Measurements from ENCODE around the gene SEMA4C. TPM values are rescaled to one million over a fixed set of nuclear protein-coding genes. Genes with fewer than 3 reads are reported as not detected.

The SEMA4C gene
- polyA plus RNA-seq, 1 experiment: 16.8 TPM

DNA sequence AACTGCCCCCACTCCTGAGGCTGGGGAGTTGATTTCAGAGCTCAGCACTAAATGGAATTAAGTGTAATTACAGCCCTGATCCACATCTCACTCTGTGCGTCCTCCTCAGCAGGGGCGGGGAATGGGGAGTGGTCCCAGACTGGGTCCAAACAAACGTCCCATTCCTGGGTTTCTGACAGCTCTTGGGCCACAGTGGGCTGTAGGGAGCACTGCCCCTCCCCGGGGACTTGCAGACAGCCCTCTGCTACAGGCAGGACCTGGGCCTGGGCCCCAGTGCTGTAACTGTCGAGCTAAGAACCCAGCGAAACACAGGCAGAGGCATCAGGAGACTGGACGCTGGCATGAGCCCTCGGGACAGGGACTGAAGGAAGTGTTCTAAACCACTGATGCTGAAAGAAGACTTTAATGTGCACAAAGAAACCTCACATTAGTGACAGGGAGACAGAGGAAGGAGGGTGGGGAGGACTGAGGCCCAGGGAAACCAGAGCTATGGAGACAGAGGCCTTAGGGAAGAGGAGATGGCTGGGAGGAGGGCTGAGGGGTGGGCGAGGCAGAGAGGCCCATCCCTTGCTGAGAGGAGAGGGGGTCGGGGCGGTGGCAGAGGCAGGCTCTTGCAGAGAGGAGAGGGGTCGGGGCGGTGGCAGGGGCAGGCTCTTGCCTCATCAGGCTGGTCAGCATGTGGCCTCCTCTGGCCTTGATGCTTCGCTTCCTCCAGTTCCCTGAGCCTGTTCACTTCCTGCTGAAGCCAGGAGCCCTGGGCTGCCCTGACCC lies 5.8 kb upstream of the SEMA4C start:
- ChIA-PET POLR2A (no interaction called here), CTCF (interaction anchor here (1.4 kb wide), 1 partner anchor 18 kb away, joined by 6 read pairs; the partner anchor contains the start of gene ANKRD39)
- H3K27ac ChIP-seq (ENCODE audit: low read depth, low read length): no peak overlapping the region
- peaks cover 3% of the 10 kb centered on the region for H3K27me3 ChIP-seq (ENCODE audit: control insufficient read depth, insufficient read depth, low read length)
- no peaks in the 10 kb centered on the region for H3K9me3 ChIP-seq (ENCODE audit: control insufficient read depth, insufficient read depth, low read length)
- TF ChIP-seq, protein P1, sequence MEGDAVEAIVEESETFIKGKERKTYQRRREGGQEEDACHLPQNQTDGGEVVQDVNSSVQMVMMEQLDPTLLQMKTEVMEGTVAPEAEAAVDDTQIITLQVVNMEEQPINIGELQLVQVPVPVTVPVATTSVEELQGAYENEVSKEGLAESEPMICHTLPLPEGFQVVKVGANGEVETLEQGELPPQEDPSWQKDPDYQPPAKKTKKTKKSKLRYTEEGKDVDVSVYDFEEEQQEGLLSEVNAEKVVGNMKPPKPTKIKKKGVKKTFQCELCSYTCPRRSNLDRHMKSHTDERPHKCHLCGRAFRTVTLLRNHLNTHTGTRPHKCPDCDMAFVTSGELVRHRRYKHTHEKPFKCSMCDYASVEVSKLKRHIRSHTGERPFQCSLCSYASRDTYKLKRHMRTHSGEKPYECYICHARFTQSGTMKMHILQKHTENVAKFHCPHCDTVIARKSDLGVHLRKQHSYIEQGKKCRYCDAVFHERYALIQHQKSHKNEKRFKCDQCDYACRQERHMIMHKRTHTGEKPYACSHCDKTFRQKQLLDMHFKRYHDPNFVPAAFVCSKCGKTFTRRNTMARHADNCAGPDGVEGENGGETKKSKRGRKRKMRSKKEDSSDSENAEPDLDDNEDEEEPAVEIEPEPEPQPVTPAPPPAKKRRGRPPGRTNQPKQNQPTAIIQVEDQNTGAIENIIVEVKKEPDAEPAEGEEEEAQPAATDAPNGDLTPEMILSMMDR (IDR thresholded peaks at IDR 0.05; ENCODE audit: low read depth, low read length): no peak
- DNase-seq (ENCODE audit: low read depth, low spot score): no peak
- H3K4me3 ChIP-seq (ENCODE audit: low read depth, low read length): no peak overlapping the region

DNA sequence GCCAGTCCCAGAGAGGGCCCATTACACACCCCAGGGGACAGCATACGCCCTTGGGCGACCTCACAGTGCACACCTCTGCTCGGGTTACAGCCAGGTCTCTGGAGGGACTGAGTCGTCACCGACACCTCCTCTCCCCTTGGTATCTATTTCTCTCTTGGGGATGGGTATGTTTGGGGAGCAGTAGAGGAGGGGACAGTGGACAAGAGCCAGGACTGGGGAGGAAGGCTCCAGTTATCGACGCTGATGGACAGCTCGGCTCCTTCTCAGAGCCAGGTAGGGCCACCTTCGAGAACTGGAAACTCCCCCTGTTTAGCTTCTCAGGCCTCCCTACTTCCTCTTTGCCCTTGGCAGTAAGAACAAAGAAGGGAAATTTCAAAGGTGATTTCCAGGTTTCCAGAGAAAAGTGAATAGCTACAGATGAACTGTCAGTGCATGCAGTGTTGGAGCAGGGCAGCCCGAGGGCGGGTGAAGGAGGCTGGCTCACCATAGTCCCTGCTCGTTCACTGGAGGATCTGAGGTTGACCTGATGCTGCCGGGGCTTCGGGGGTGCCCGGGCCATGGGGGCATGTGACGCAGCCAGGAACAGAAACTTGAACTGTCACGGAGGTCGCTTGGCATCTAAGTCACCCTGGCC lies 4.4 kb upstream of the SEMA4C start:
- TF ChIP-seq, protein P1 (IDR thresholded peaks at IDR 0.05; ENCODE audit: low read depth, low read length): no peak
- H3K27me3 ChIP-seq (ENCODE audit: control insufficient read depth, insufficient read depth, low read length): peaks cover 3% of the 10 kb centered on the region
- ChIA-PET POLR2A (no interaction called here), CTCF (interaction anchor here (1.2 to 1.4 kb wide), 2 partner anchors 16 to 17 kb away, joined by 3 to 6 read pairs; partner anchors contain the start of gene ANKRD39)
- no peak overlapping the region for H3K4me3 ChIP-seq (ENCODE audit: low read depth, low read length)
- H3K27ac ChIP-seq (ENCODE audit: low read depth, low read length): no peak overlapping the region
- DNase-seq (ENCODE audit: low read depth, low spot score): no peak
- no peaks in the 10 kb centered on the region for H3K9me3 ChIP-seq (ENCODE audit: control insufficient read depth, insufficient read depth, low read length)

DNA sequence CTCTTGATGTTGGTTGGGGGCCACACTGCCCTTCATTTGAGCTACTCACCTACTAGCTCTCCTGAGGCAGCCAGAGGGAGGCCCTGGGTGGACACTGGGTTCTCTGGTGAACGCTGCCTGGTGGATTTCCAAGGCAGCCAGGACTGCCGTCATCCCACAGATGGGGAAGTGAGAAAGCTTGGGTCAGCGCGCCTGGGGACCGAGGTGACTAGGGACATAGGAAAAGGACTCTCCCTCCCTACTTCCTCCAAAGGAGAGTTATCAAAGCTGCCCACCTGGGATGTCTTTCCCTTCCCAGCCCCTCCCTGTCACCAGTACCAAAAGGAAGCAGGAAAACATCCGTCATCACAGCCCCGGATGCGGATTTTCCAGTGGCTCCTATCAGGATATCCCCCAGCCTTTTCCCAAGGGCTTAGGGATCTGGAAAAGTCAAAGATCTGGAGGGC lies 3.8 kb upstream of the SEMA4C start:
- no peak overlapping the region for H3K4me3 ChIP-seq (ENCODE audit: low read depth, low read length)
- DNase-seq (ENCODE audit: low read depth, low spot score): no peak
- POLR2A ChIA-PET: no interaction called here
- TF ChIP-seq, protein P1 (IDR thresholded peaks at IDR 0.05; ENCODE audit: low read depth, low read length): no peak
- H3K27ac ChIP-seq (ENCODE audit: low read depth, low read length): no peak overlapping the region
- no peaks in the 10 kb centered on the region for H3K9me3 ChIP-seq (ENCODE audit: control insufficient read depth, insufficient read depth, low read length)
- H3K27me3 ChIP-seq (ENCODE audit: control insufficient read depth, insufficient read depth, low read length): peaks cover 3% of the 10 kb centered on the region
- CTCF ChIA-PET: interaction anchor here (1.2 kb wide), 1 partner anchor 16 kb away, joined by 3 read pairs; the partner anchor contains the start of gene ANKRD39

DNA sequence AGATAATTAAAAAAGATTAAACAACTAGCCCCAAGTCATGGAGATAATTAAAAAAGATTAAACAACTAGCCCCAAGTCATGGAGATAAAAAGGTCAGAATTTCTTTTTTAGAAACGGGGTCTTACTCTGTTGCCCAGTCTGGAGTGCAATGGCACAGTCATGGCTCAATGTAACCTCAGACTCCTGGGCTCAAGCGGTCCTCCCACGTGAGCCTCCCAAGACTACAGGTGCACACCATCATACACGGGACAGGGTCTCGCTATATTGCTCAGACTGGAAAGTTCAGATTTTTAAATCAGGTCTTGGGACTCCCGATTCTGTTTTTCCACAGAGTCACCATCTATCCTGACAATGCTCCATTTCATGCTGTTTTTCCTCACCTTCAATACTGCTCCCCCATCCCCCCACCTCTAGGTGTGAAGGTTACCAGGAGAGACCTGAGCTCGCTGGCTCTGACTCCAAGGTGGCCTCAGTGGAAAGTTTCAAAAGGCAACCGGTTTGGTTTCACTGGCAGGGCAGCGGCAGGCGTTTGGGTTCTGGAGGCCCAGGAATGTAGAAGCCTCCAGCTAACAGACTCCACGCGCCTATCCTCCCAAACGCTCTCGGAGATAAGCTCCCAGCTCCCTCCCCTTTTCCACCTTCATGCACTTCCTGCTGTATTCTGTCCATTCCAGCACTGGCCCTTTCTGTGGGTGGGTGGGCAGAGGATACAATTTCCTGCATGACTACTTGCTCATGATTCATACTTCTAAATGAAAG lies 2.9 kb upstream of the SEMA4C start:
- ChIA-PET POLR2A (interaction anchor here (0.6 kb wide), 1 partner anchor 21 kb away, joined by 3 read pairs; no protein-coding TSS in a partner anchor), CTCF (interaction anchor here (1.2 kb wide), 1 partner anchor 15 kb away, joined by 3 read pairs; the partner anchor contains the start of gene ANKRD39)
- H3K9me3 ChIP-seq (ENCODE audit: control insufficient read depth, insufficient read depth, low read length): no peaks in the 10 kb centered on the region; the same call in 1 of the 2 replicates
- H3K27ac ChIP-seq (ENCODE audit: low read depth, low read length): no peak overlapping the region
- DNase-seq (ENCODE audit: low read depth, low spot score): no peak
- H3K27me3 ChIP-seq (ENCODE audit: control insufficient read depth, insufficient read depth, low read length): no peaks in the 10 kb centered on the region
- TF ChIP-seq, protein P1 (IDR thresholded peaks at IDR 0.05; ENCODE audit: low read depth, low read length): no peak
- H3K4me3 ChIP-seq (ENCODE audit: low read depth, low read length): no peak overlapping the region
